GM19035 (cell line): Measurements from ENCODE around the gene HIBCH.
"Not testable (repeated sequence)": the region's sequence is repeated elsewhere in the genome, so short reads cannot be mapped to it uniquely, and the experiment has no call there.

ENCODE experiments used
- ATAC-seq: cut with Tn5 transposase; IDR thresholded peaks from one replicate; pipeline ENCODE4 v1.9.1; 2021; ENCODE audit not compliant: unreplicated experiment

Gene HIBCH

DNA sequence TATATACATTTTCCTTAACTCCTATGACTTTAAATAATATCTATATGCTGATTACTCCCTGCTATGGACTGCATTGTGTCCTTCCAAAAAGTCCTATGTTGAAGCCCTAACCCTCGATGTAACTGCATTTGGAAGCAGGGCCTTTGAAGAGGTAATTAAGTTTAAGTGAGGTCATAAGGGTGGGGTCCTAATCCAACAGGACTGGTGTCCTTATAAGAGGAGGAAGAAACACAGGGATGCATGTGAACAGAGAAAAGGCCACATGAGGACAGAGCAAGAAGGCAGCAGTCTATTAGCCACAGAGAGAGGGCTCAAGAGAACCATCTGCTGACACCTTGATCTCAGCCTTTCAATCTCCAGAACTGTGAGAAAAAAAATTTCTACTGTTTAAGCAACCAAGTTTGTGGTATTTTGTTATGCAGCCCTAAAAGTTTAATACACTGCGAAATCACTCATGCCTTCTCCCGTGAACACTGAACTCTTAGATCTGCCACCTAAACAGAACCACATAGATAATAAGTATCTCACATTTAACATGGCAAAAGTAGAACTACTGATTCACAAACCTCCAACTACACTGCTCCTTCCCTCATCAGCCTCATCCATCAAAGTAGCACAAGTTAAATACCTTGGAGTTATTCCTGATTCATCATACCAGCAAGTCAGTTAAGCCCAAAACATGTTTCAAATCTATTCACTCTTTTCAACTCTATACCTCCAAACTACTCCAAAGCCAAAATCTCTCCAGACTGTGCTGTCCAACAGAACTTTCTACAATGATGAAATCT is 65.4 kb downstream of the HIBCH start:
- ATAC-seq, result no peak

DNA sequence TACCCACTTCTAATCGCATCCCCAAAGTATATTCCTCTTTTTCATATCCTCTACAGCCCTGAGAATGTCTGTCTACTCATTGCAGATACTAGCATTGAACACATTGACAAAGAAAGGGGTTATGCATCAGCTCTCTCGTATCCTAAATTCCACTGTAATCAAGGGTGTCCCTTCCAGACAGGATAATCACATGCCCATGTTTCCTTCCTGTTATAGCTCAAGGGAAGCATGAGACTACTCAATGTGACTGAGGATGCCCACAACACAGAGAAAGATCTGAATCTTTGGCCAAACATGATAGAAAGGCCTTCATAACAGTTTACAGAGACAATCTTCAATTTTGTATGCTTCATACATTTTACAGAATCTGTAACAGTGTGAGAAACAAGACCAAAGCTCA is 69.2 kb downstream of the HIBCH start:
- ATAC-seq, result no peak

DNA sequence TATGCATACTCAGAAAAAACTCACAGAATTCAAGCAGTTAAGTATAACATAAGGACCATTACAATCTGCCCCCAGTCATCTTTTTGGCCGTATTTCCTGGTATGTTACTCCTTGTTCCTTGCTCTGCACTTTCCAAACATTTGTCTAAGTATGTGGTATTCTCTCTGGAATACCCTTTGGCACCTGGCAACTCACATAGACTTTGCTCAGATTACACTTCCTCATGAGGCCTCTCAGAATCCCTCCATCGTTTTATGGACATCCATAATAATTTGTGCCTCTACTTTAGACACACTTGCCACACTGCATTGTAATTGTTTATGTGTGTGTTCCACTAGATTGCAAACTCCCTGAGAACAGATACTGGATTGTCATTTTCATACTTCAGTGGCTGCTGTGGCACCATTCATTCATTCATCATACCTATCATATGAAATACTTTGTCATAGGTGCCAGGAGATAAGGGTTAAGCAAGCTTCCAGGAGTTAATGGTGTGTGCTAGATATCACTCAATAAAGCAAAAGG is 84.0 kb downstream of the HIBCH start:
- no peak for ATAC-seq

DNA sequence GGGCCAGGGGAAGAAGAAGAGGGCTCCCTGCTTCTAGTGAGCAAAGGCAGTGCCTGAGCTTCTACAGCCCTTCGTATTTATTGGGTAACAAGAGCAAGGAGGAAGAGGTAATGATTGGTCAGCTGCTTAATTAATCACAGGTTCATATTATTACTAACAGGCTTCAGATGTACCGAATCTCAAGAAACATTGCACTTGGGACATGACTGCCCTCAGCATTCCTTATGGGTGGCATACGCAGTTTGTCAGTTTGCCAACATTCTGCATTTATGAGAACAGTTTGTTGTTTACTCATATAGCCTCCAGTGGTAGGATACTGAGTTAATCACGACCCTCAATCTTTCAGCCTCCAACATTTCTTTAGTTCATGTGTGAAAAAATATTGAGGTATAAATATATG is 84.5 kb downstream of the HIBCH start:
- no peak for ATAC-seq

DNA sequence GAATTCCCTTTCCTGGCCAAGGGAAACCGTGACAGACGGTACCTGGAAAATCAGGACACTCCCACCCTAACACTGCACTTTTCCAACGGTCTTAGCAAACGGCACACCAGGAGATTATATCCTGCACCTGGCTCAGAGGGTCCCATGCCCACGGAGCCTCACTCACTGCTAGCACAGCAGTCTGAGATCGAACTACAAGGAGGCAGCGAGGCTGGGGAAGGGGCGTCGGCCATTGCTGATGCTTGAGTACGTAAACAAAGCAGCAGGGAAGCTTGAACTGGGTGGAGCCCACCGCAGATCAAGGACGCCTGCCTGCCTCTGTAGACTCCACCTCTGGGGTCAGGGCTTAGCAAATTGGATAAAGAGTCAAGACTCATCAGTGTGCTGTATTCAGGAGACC is 95.6 kb downstream of the HIBCH start:
- ATAC-seq, result not testable (repeated sequence)

GRCh38 chr2:190222745-190223144 is 96.9 kb downstream of the HIBCH start:
- ATAC-seq, result not testable (repeated sequence)

DNA sequence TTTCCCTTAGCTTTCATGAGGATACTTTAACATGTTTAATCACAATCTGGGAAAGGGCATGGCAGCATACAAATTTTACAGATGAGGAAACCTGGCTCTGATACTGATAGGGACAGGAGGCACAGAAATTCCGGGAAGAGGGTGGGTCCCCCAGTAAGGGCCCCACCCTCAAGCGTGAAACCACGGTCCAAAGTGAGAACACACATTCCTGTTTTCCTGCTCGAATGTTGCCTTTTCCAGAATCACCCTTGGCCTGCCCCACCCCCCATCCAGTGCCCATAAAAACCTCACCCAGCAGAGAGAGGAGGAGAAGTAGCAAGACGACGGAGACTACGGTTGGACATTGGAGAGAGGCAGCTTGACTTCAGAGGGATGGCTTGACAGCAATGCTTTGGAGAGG is 98.2 kb downstream of the HIBCH start:
- ATAC-seq, result no peak

- ATAC-seq, result no peak
Observed at GRCh38 chr2:190219186-190219585, 100.4 kb downstream of the HIBCH start.

GRCh38 chr2:190217616-190218015 is 102.0 kb downstream of the HIBCH start:
- no peak for ATAC-seq

GRCh38 chr2:190216829-190217228 is 102.8 kb downstream of the HIBCH start:
- no peak for ATAC-seq

DNA sequence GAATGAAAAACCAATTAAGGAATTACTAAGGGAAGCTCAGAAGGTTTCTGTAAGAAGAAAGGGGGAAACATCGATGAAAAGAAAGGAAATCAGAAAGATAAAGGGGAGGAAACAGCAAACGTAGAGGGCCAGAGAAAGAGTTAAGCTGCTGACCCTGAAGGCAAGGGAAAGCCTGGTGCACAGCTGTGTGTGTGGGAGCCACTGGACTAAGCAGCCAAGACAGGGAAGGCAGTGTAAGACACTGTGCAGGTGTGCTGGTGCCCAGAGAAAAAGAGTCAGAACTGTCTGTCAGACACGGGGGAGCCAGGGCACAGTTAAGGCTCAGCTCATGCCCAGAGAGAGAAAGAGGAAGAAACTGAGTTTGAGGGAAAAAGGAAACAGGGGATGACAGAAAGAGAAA is 104.0 kb downstream of the HIBCH start:
- ATAC-seq, result no peak

DNA sequence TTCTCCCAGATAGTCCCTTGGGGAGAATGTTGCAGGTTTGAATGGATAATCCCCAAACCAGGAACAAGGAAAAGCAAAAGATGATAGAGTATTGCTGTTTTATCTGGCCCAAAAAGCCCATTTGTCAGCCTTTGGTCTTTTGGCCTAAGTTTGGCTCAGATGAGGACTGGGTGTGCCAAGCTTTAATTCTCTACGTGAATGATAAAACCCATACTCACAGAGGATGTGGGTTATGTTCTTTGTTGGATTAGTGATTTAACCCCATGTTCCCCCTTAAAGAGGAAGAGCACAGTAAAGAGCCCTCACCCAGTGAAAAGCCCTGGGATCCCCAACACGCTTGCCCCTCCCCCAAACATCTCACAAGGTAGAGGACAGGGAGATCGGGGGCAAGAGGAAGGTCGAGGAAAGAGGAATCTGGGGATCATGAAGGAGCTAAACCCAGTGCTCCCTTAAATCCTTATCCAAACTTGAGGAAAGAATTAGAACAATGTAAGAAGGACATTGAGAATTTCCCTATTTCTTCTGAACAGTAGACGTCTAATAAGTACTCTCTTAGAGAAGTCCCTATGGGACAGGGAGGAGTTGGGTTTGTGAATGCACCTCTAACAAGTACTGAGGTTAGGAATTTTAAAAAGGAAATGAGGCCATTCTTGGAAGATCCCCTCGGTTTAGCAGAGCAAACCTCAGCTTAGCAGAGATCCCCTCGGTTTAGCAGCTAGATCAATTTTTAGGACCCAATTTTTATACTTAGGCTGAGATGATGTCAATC is 105.0 kb downstream of the HIBCH start:
- no peak for ATAC-seq

DNA sequence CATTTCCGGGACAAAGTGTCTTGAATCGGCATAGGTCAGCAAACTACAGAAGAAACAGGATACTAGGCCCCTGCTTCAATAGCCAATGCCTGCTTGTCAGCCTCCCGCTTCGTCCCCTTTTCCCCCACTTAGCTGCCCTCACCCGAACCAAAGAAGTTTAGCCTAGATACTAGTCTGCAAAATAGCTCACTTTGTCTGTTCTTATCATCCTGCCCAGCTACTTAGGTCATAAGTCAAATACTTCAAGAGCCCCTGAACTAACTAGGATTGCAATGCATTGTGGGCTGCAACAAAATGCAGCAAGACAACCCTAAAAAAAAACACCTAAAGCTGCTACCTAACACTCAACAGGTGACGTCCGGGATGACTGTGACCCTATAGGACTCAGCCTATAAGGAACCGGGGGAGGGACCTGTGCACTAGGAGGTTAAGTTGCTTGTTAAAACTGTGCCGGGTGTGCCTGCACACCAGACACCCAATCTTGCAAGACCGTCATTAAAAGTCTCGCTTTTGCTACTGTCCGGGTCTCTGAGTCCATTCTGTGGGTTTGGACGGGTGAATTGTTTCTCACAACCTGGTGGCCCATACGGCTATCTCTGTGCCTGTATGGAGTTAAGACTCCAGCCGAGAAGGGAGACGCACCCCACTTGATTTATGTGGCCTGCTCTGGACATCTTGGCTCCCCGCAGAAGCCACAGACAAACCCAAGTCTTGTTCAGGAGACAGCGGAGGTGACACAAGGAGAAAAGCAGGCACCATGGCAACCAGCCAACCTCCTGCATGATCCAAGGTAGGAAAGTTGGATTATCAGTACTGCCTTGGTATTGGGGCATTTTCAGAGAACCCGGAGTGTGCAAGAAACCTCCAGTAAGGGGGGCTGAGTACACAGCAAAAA is 105.9 kb downstream of the HIBCH start:
- no peak for ATAC-seq

GRCh38 chr2:190210471-190210870 is 109.2 kb downstream of the HIBCH start:
- ATAC-seq, result no peak

- no peak for ATAC-seq
Observed at GRCh38 chr2:190209559-190209958, 110.1 kb downstream of the HIBCH start.

DNA sequence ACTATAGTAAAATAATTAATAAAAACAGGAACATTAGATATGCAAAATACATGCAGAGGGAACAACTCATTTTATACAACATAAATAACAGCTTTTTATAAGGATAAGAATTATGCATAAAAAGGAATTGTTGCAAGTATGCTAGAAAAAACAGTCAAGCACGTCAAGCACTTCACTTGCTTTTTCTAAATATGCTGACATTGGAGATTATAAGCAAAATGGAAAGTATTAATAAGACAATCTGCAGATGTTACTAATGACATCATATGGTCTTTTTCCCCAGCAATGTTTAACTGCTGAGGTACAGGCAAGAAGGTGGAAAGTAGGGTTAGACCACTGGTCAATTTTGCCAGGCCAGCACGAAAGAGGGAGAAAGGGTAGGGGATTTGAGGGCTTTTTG is 111.7 kb downstream of the HIBCH start:
- no peak for ATAC-seq

- ATAC-seq, result no peak
Observed at GRCh38 chr2:190205657-190206056, 114.0 kb downstream of the HIBCH start.

DNA sequence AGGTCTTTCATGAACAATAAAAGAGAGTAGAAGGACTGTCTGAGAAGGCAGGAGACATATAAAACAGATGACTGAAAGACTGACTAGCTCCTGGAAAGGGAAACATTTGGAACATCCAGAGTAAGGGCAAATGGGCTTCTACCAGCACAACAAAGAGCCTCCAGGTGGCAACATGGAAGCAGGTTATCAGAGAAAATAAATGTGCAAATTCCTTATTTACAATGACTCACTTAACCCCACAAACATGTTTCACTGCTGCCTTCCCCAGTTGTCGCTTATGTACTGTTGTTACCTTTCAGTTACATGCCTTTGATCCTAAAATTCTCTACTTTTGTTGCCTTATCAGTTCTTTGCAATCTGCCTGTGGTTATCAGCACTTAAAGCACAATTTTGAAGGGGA is 117.0 kb downstream of the HIBCH start:
- no peak for ATAC-seq

GRCh38 chr2:190202018-190202417 is 117.6 kb downstream of the HIBCH start:
- ATAC-seq, result no peak

DNA sequence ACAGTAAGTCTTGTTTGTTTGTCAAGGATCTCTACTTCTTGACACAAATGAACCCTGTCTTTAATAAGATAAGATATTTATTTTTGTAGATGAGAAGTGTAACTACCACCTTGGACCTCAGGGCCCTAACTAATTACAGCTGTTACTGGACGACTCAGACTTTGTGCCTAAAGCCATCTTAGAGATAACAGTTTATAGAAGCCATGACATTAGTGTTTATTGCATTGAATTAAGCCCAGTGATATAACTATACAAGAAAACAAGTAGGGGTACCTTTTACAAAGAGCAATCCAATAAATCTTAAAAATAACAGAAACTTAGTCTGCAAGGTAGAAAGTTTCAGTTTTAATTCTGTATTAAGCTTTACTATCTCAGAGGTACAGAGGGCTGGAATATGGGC is 119.0 kb downstream of the HIBCH start:
- no peak for ATAC-seq

GRCh38 chr2:190199530-190199929 is 120.1 kb downstream of the HIBCH start:
- no peak for ATAC-seq
